Head of caudate nucleus (tissue), 42 donors: ENCODE measurements around the gene ITGB1BP1.
A peak's percentile ranks its signal among the peaks of the same experiment; 100 is the strongest.

Source experiments
- DNase-seq, 42 donors: peaks; one replicate each; pipeline versions ENCODE4 v3.0.0 to v3.0.0-alpha.2; 2020 to 2021; ENCODE audit warnings: mixed read lengths in 7 of 42
- intact Hi-C: fragments of 100-400 bp; cut with DNase I; formaldehyde crosslinking; loops from one replicate; pipeline ENCODE4 v1.15.0; 2022

The ITGB1BP1 gene

GRCh38 chr2:9423100-9423921 lies at the start of gene ITGB1BP1, which contains the start of gene CPSF3:
Gene ITGB1BP1, minus strand, starts transcription at chr2:9423528. Its CDS starts 4,831 bp downstream, at chr2:9418697.
Gene CPSF3, plus strand, starts transcription at chr2:9423654. Its CDS starts 120 bp downstream, at chr2:9423774.
- DNase-seq = peak; percentile 88 to 99 (median 98)
- intact Hi-C loops = loop anchor here (5.0 to 10.0 kb wide), 2 partner anchors 51 to 216 kb away; partner anchors contain the start of genes ASAP2 and IAH1

- intact Hi-C loops = loop anchor here (10.0 kb wide), 3 partner anchors 48 to 162 kb away; partner anchors contain the start of genes ADAM17, CPSF3, ITGB1BP1 and YWHAQ
- DNase-seq = no peak
These were observed 49.2 kb upstream of the ITGB1BP1 start for GRCh38 chr2:9472511-9472910.

- DNase-seq = no peak
- intact Hi-C loops = loop anchor here (10.0 kb wide), 3 partner anchors 46 to 164 kb away; partner anchors contain the start of genes ADAM17, CPSF3, ITGB1BP1 and YWHAQ
These were observed 47.9 kb upstream of the ITGB1BP1 start for GRCh38 chr2:9471206-9471605.

- DNase-seq = no peak
- intact Hi-C loops = no loop called here
These were observed 44.4 kb upstream of the ITGB1BP1 start for GRCh38 chr2:9467687-9468086.

- no peak for DNase-seq
- intact Hi-C loops = no loop called here
These were observed 42.9 kb upstream of the ITGB1BP1 start for GRCh38 chr2:9466147-9466683.

- DNase-seq = no peak
- intact Hi-C loops = no loop called here
These were observed 41.8 kb upstream of the ITGB1BP1 start for GRCh38 chr2:9465170-9465569.

- DNase-seq = no peak
- intact Hi-C loops = no loop called here
These were observed 40.3 kb upstream of the ITGB1BP1 start for GRCh38 chr2:9463698-9464034.

GRCh38 chr2:9462886-9463697 lies 39.8 kb upstream of the ITGB1BP1 start:
- intact Hi-C loops = no loop called here

GRCh38 chr2:9462313-9462712 lies 39.0 kb upstream of the ITGB1BP1 start:
- intact Hi-C loops = no loop called here
- peak in 2 of 42 donors; percentile 10 to 28 for DNase-seq

More at GRCh38 chr2:9462886-9463697, 39.8 kb upstream of the ITGB1BP1 start:
- peak in 1 of 42 donors; percentile 13 for DNase-seq

- no peak for DNase-seq
- intact Hi-C loops = no loop called here
These were observed 37.8 kb upstream of the ITGB1BP1 start for GRCh38 chr2:9461079-9461478.

- no peak for DNase-seq
- intact Hi-C loops = no loop called here
These were observed 37.2 kb upstream of the ITGB1BP1 start for GRCh38 chr2:9460441-9461017.

GRCh38 chr2:9451231-9451630 lies 27.9 kb upstream of the ITGB1BP1 start:
- intact Hi-C loops = no loop called here
- DNase-seq = no peak

GRCh38 chr2:9445089-9445488 lies 21.8 kb upstream of the ITGB1BP1 start:
- intact Hi-C loops = no loop called here
- DNase-seq = no peak

GRCh38 chr2:9443526-9443925 lies 20.2 kb upstream of the ITGB1BP1 start:
- DNase-seq = no peak
- intact Hi-C loops = no loop called here

GRCh38 chr2:9441556-9441955 lies 18.2 kb upstream of the ITGB1BP1 start:
- intact Hi-C loops = no loop called here

GRCh38 chr2:9440058-9440727 lies 16.9 kb upstream of the ITGB1BP1 start:
- intact Hi-C loops = no loop called here
- no peak for DNase-seq

More at GRCh38 chr2:9441556-9441955, 18.2 kb upstream of the ITGB1BP1 start:
- DNase-seq = no peak

GRCh38 chr2:9439536-9439935 lies 16.2 kb upstream of the ITGB1BP1 start:
- DNase-seq = no peak
- intact Hi-C loops = no loop called here

GRCh38 chr2:9434489-9434888 lies 11.2 kb upstream of the ITGB1BP1 start:
- DNase-seq = no peak
- intact Hi-C loops = no loop called here
